Natural killer cell treated with Interleukin-12 subunit alpha and Interleukin-12 subunit beta and Interleukin-15 and Interleukin-18, amount 100 ng/mL, for 72 hours (primary cell): Measurements from ENCODE around the gene ST6GAL1. TPM values are rescaled to one million over a fixed set of nuclear protein-coding genes. Genes with fewer than 3 reads are reported as not detected.
A peak's percentile ranks its signal among the peaks of the same experiment; 100 is the strongest.
"Not testable (repeated sequence)": the region's sequence is repeated elsewhere in the genome, so short reads cannot be mapped to it uniquely, and the experiment has no call there.

Experiments used
- ATAC-seq, 2 donors: fragments of 150-1000 bp; cut with Tn5 transposase in 1 of 2; sonication (Bioruptor Pico), chemical (Tn5 transposase) in 1 of 2; 2 replicates each; pipeline ENCODE4 v1.10.0; 2021
- DNase-seq: peaks from one replicate; pipeline ENCODE4 v3.0.0; 2022; ENCODE audit warnings: low spot score
- H3K27ac Mint-ChIP-seq, 2 donors: 1 replicate in 1 of 2; 2 replicates in 1 of 2; pipeline ENCODE4 v1.8.0; 2022; ENCODE audit warnings: mixed read lengths in 2 of 2, mild to moderate bottlenecking in 1 of 2, moderate library complexity in 1 of 2
- H3K27me3 Mint-ChIP-seq, 2 donors: 1 replicate in 1 of 2; 2 replicates in 1 of 2; pipeline ENCODE4 v1.8.0; 2022; ENCODE audit warnings: mixed read lengths in 2 of 2
- H3K36me3 Mint-ChIP-seq: one replicate; pipeline ENCODE4 v1.8.0; 2022; ENCODE audit warnings: mixed read lengths
- H3K4me1 Mint-ChIP-seq, 2 donors: 1 replicate in 1 of 2; 2 replicates in 1 of 2; pipeline ENCODE4 v1.8.0; 2022; ENCODE audit warnings: low read depth in 2 of 2, mixed read lengths in 2 of 2, mild to moderate bottlenecking in 1 of 2
- H3K4me3 Mint-ChIP-seq: one replicate; pipeline ENCODE4 v1.8.0; 2022; ENCODE audit warnings: mixed read lengths
- H3K9me3 Mint-ChIP-seq: 2 replicates; pipeline ENCODE4 v1.8.0; 2022; ENCODE audit warnings: mixed read lengths
- total RNA-seq, 2 donors: library from RNA; stranded (reverse); gene quantifications; one replicate each; pipeline ENCODE4 v1.2.3, GENCODE V29; 2022

Gene ST6GAL1
- total RNA-seq, 2 donors from 2014 or later = 179 to 304 TPM

- ATAC-seq (peak; percentile 93 to 97), DNase-seq (peak; percentile 69)
- Mint-ChIP-seq H3K27me3 (no peaks in the 10 kb centered on the region), H3K4me3 (peak overlapping the region; percentile 80), H3K27ac (peak overlapping the region; percentile 90 to 95), H3K4me1 (peaks cover 44 to 48% of the 10 kb centered on the region in 2 donors), H3K36me3 (peaks cover 57% of the 10 kb centered on the region), H3K9me3 (peaks cover 5% of the 10 kb centered on the region)
Observed at GRCh38 chr3:187041362-187042307, 111.3 kb downstream of the ST6GAL1 start.

- peaks cover 5% of the 10 kb centered on the region for H3K9me3 Mint-ChIP-seq
- peak overlapping the region; percentile 90 to 95 for H3K27ac Mint-ChIP-seq
- no peak for ATAC-seq
- peak overlapping the region; percentile 80 for H3K4me3 Mint-ChIP-seq
- peaks cover 44 to 48% of the 10 kb centered on the region in 2 donors for H3K4me1 Mint-ChIP-seq
- no peak for DNase-seq
- peaks cover 57% of the 10 kb centered on the region for H3K36me3 Mint-ChIP-seq
- H3K27me3 Mint-ChIP-seq = no peaks in the 10 kb centered on the region
Observed at GRCh38 chr3:187042346-187042745, 112.0 kb downstream of the ST6GAL1 start.

- Mint-ChIP-seq H3K27ac (peak overlapping the region; percentile 90 to 95), H3K36me3 (peaks cover 57% of the 10 kb centered on the region), H3K9me3 (peaks cover 5% of the 10 kb centered on the region), H3K4me3 (peak overlapping the region; percentile 80), H3K4me1 (peaks cover 44 to 48% of the 10 kb centered on the region in 2 donors), H3K27me3 (no peaks in the 10 kb centered on the region)
- ATAC-seq (no peak), DNase-seq (no peak)
Observed at GRCh38 chr3:187042874-187043458, 112.6 kb downstream of the ST6GAL1 start.

- Mint-ChIP-seq H3K4me1 (peaks cover 48 to 50% of the 10 kb centered on the region in 2 donors), H3K36me3 (peaks cover 54% of the 10 kb centered on the region), H3K27me3 (no peaks in the 10 kb centered on the region), H3K9me3 (peaks cover 5% of the 10 kb centered on the region), H3K4me3 (no peak overlapping the region), H3K27ac (peak overlapping the region; percentile 90 to 95)
- ATAC-seq = no peak
- no peak for DNase-seq
Observed at GRCh38 chr3:187044206-187044605, 113.9 kb downstream of the ST6GAL1 start.

- no peak overlapping the region for H3K4me3 Mint-ChIP-seq
Observed at GRCh38 chr3:187044867-187045552, 114.7 kb downstream of the ST6GAL1 start.

GRCh38 chr3:187046033-187046432, 115.7 kb downstream of the ST6GAL1 start:
- no peak overlapping the region for H3K4me3 Mint-ChIP-seq
- no peaks in the 10 kb centered on the region for H3K27me3 Mint-ChIP-seq
- peaks cover 54% of the 10 kb centered on the region in 2 donors for H3K4me1 Mint-ChIP-seq
- no peak for DNase-seq
- ATAC-seq = no peak
- H3K9me3 Mint-ChIP-seq = peaks cover under 1% of the 10 kb centered on the region
- peaks cover 55% of the 10 kb centered on the region for H3K36me3 Mint-ChIP-seq
- H3K27ac Mint-ChIP-seq = peak overlapping the region; percentile 26 to 95

More at GRCh38 chr3:187044867-187045552, 114.7 kb downstream of the ST6GAL1 start:
- no peak for DNase-seq
- H3K27ac Mint-ChIP-seq = peak overlapping the region; percentile 90 to 95
- H3K36me3 Mint-ChIP-seq = peaks cover 56% of the 10 kb centered on the region
- H3K9me3 Mint-ChIP-seq = peaks cover 5% of the 10 kb centered on the region
- H3K27me3 Mint-ChIP-seq = no peaks in the 10 kb centered on the region
- no peak for ATAC-seq
- peaks cover 51 to 53% of the 10 kb centered on the region in 2 donors for H3K4me1 Mint-ChIP-seq

- no peak for ATAC-seq
- no peak overlapping the region for H3K4me3 Mint-ChIP-seq
Observed at GRCh38 chr3:187049462-187050101, 119.3 kb downstream of the ST6GAL1 start.

GRCh38 chr3:187051066-187051465, 120.7 kb downstream of the ST6GAL1 start:
- Mint-ChIP-seq H3K27ac (peak overlapping the region; percentile 19 to 50), H3K4me3 (no peak overlapping the region), H3K27me3 (no peaks in the 10 kb centered on the region), H3K9me3 (peaks cover 18% of the 10 kb centered on the region), H3K4me1 (peaks cover 50 to 51% of the 10 kb centered on the region in 2 donors), H3K36me3 (peaks cover 74% of the 10 kb centered on the region)
- ATAC-seq (no peak), DNase-seq (no peak)

More at GRCh38 chr3:187049462-187050101, 119.3 kb downstream of the ST6GAL1 start:
- Mint-ChIP-seq H3K27ac (peak overlapping the region; percentile 19 to 67), H3K36me3 (peaks cover 61% of the 10 kb centered on the region), H3K4me1 (peaks cover 42 to 46% of the 10 kb centered on the region in 2 donors), H3K9me3 (peaks cover 9% of the 10 kb centered on the region), H3K27me3 (no peaks in the 10 kb centered on the region)
- DNase-seq = no peak

GRCh38 chr3:187051724-187052366, 121.5 kb downstream of the ST6GAL1 start:
- Mint-ChIP-seq H3K27ac (peak overlapping the region; percentile 19 to 50), H3K36me3 (peaks cover 78% of the 10 kb centered on the region), H3K9me3 (peaks cover 19% of the 10 kb centered on the region), H3K4me3 (no peak overlapping the region), H3K27me3 (no peaks in the 10 kb centered on the region), H3K4me1 (peaks cover 46 to 51% of the 10 kb centered on the region in 2 donors)
- ATAC-seq (no peak), DNase-seq (no peak)

GRCh38 chr3:187052427-187052826, 122.1 kb downstream of the ST6GAL1 start:
- not testable (repeated sequence) for H3K27ac Mint-ChIP-seq, DNase-seq, H3K27me3 Mint-ChIP-seq, ATAC-seq, H3K4me3 Mint-ChIP-seq
- Mint-ChIP-seq H3K36me3 (peaks cover 84% of the 10 kb centered on the region), H3K4me1 (peaks cover 52 to 56% of the 10 kb centered on the region in 2 donors), H3K9me3 (peaks cover 25% of the 10 kb centered on the region)

GRCh38 chr3:187054433-187054832, 124.1 kb downstream of the ST6GAL1 start:
- H3K27ac Mint-ChIP-seq = peak overlapping the region in 1 of 2 donors; percentile 32
- DNase-seq, ATAC-seq, H3K27me3 Mint-ChIP-seq, H3K4me3 Mint-ChIP-seq: not testable (repeated sequence)
- H3K9me3 Mint-ChIP-seq = peaks cover 25% of the 10 kb centered on the region
- H3K36me3 Mint-ChIP-seq = peaks cover 89% of the 10 kb centered on the region
- H3K4me1 Mint-ChIP-seq = peaks cover 53 to 56% of the 10 kb centered on the region in 2 donors

GRCh38 chr3:187057803-187058202, 127.5 kb downstream of the ST6GAL1 start:
- H3K4me1 Mint-ChIP-seq = peaks cover 48 to 54% of the 10 kb centered on the region in 2 donors
- ATAC-seq, DNase-seq, H3K27ac Mint-ChIP-seq, H3K27me3 Mint-ChIP-seq, H3K4me3 Mint-ChIP-seq: not testable (repeated sequence)
- H3K36me3 Mint-ChIP-seq = peaks cover 70% of the 10 kb centered on the region
- peaks cover 25% of the 10 kb centered on the region for H3K9me3 Mint-ChIP-seq
